Ovary (tissue), 9 donors: ENCODE data around the gene ROBO1. TPM values are rescaled to one million over a fixed set of nuclear protein-coding genes. Genes with fewer than 3 reads are reported as not detected.

Source experiments
- DNase-seq, 5 donors: peaks; one replicate each; pipeline ENCODE4 v3.0.0-alpha.2; 2019 to 2020
- H3K27ac ChIP-seq, 2 donors: fragments of 200-600 bp; one replicate each; pipeline versions ENCODE4 v1.5.1 to v1.8.0; 2019 to 2022
- H3K27me3 ChIP-seq: fragments of 200-600 bp; one replicate; pipeline ENCODE4 v1.8.0; 2022
- H3K36me3 ChIP-seq: fragments of 200-600 bp; sonication (generic); one replicate; pipeline ENCODE4 v1.5.1; 2019
- H3K4me1 ChIP-seq: one replicate; pipeline ENCODE4 v1.8.1; 2013; ENCODE audit warnings: mild to moderate bottlenecking, moderate library complexity; ENCODE audit not compliant: insufficient read depth
- H3K4me3 ChIP-seq: fragments of 200-600 bp; sonication (generic); one replicate; pipeline ENCODE4 v1.5.1; 2017
- H3K9me3 ChIP-seq, 2 donors: fragments of 200-600 bp in 1 of 2; sonication (generic) in 1 of 2; one replicate each; pipeline versions ENCODE4 v1.5.1 to v1.8.1; 2013 to 2019; ENCODE audit warnings: mild to moderate bottlenecking in 1 of 2, moderate library complexity in 1 of 2
- EP300 ChIP-seq: sonication (generic); formaldehyde crosslinking; IDR thresholded peaks from one replicate; pipeline ENCODE4 v1.6.1; 2017; ENCODE audit warnings: antibody characterized with exemption
- POLR2A ChIP-seq: fragments of 450-650 bp; IDR thresholded peaks from one replicate; pipeline ENCODE4 v1.6.1; 2017; ENCODE audit warnings: antibody characterized with exemption, mild to moderate bottlenecking, moderate library complexity
- WGBS, 3 donors: extraction: QIAGEN DNeasy Blood & Tissue Kit in 1 of 3; methylation state at CpG; one replicate each; pipeline versions ENCODE4 v1.1.5 to v1.1.7; 2013 to 2017; 5-methylcytosine and 5-hydroxymethylcytosine counted together
- intact Hi-C, 4 donors: fragments of 100-400 bp; cut with DNase I; formaldehyde crosslinking; loops; one replicate each; pipeline versions ENCODE4 v1.11.0 to v1.15.1; 2022 to 2023
- polyA plus RNA-seq, 2 donors: library from polyadenylated mRNA; stranded (reverse); fragments of 200-250 nt in 1 of 2; fragments of 350-450 nt in 1 of 2; fragmentation: Illumina TruSeq in 1 of 2; extraction: RNeasy Lipid Tissue Mini Kit (QIAGEN cat#74804) in 1 of 2; gene quantifications; one replicate each; pipeline ENCODE4 v1.2.3, GENCODE V29; 2013 to 2014
- total RNA-seq, 7 donors: library from RNA; depleted of rRNA in 2 of 7; stranded (reverse); fragments of >200 nt in 2 of 7; fragmentation: NEBNext Ultra II Directional in 3 of 7; extraction: Animal tissue kit (Norgen Biotek cat#: 25700) in 3 of 7; gene quantifications; one replicate each; pipeline versions ENCODE4 v1.1.0 to v1.2.4, GENCODE V29; 2016 to 2023
- TF ChIP-seq, protein P1 (sequence below), 3 donors: fragments of 450-650 bp in 2 of 3; fragments of 200-600 bp in 1 of 3; IDR thresholded peaks; one replicate each; pipeline versions ENCODE4 v1.5.1 to v1.8.0; 2016 to 2022; ENCODE audit warnings: antibody characterized with exemption in 3 of 3, mild to moderate bottlenecking in 1 of 3
- donor health status: DM: no; HTN: no; CAD: no; lungs with moderate emphysema.
- donor health status: DM: no; HTN: no; CAD: no.
- donor health status: Bipolar disorder and iron deficiency.
- donor health status: DM: yes; HTN: yes; CAD: no.
- donor health status: DM: no; HTN: no; CAD: no.
- donor health status: DM: yes; HTN: yes; CAD: no.

ROBO1 gene
- total and polyA plus RNA-seq, 9 donors, result 17.2 to 49.5 (median 29.0) TPM

DNA sequence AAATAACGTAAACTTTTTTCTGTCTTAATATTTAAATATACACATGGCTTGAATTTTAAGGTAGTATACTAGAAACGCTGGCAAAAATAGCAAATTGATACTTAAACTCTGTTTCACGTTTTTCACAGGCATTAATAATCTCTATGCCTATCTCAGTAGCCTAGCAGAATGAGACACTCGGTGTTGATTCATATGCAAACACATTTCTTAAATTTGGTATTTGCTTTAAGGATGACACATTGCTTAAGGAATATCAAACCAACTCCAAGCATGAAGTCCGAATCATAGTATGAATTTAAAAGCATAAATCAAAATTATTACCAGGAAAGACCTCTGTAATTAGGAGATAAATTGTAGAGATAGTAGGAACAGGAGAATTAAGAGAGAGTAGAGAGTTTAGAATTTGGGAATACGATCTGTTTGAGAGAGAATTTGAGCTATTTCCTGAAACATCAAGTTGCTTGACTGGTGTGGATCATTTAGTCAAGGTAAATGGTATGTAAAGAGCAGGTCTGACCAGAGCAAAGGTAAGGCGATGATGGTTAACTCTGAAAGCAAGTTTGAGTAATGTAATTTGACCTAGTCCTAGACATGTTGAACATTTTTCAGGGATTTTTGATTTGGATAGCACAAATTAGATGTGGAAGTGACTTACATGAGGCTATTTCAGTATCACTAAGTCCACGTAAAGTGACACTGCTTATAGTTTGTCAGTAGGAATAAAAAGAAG is 236.1 kb downstream of the ROBO1 start:
- TF ChIP-seq POLR2A, result no peak
- TF ChIP-seq EP300, result no peak
- TF ChIP-seq, protein P1, sequence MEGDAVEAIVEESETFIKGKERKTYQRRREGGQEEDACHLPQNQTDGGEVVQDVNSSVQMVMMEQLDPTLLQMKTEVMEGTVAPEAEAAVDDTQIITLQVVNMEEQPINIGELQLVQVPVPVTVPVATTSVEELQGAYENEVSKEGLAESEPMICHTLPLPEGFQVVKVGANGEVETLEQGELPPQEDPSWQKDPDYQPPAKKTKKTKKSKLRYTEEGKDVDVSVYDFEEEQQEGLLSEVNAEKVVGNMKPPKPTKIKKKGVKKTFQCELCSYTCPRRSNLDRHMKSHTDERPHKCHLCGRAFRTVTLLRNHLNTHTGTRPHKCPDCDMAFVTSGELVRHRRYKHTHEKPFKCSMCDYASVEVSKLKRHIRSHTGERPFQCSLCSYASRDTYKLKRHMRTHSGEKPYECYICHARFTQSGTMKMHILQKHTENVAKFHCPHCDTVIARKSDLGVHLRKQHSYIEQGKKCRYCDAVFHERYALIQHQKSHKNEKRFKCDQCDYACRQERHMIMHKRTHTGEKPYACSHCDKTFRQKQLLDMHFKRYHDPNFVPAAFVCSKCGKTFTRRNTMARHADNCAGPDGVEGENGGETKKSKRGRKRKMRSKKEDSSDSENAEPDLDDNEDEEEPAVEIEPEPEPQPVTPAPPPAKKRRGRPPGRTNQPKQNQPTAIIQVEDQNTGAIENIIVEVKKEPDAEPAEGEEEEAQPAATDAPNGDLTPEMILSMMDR (IDR thresholded peaks at IDR 0.05), result no peak
- WGBS, 3 donors, result 67 to 88% (median 68%) methylated on average over 8 of the region's 8 CpGs
- Histone ChIP-seq H3K36me3 (no peaks in the 10 kb centered on the region), H3K4me3 (no peak overlapping the region), H3K27ac (no peak overlapping the region), H3K9me3 (no peaks in the 10 kb centered on the region), H3K4me1 (no peaks in the 10 kb centered on the region), H3K27me3 (no peaks in the 10 kb centered on the region)
- no peak for DNase-seq
- intact Hi-C loops, result no loop called here

DNA sequence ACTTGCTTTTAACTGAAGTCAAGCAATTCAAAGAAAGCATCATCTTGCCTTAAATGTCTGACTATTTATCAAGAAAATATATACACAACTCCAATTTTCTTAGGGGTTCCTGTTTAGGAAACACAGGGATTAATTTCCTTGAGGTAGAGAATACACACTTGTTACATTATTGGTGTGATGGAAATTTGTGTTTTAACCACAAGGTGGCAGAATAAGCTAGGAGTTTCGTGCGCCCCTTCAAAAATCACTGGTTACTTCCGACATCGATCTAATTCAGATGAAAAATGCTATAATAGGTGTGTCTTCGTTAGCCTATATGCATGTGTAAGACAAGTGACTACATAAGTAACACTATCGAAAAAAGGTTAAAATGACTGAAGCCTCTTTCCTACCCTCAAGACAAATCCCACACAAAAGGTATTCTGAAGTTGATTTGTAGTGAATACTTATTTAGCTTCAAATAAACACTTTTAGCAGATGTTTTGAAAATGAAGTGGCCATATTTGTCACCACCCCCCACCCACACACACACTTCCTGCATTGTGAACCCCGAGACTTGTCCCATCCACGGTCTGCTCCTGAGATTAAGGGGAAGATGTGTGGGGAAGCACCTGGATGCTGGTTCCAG is 246.5 kb downstream of the ROBO1 start:
- Histone ChIP-seq H3K27ac (no peak overlapping the region), H3K27me3 (no peaks in the 10 kb centered on the region), H3K9me3 (no peaks in the 10 kb centered on the region), H3K36me3 (no peaks in the 10 kb centered on the region), H3K4me3 (no peak overlapping the region), H3K4me1 (no peaks in the 10 kb centered on the region)
- TF ChIP-seq, protein P1 (IDR thresholded peaks at IDR 0.05), result peak; percentile 12 to 53 (median 47)
- no peak for TF ChIP-seq POLR2A
- 15 to 17% (median 17%) methylated on average over 8 of the region's 8 CpGs for WGBS, 3 donors
- DNase-seq, result no peak
- intact Hi-C loops, result no loop called here

DNA sequence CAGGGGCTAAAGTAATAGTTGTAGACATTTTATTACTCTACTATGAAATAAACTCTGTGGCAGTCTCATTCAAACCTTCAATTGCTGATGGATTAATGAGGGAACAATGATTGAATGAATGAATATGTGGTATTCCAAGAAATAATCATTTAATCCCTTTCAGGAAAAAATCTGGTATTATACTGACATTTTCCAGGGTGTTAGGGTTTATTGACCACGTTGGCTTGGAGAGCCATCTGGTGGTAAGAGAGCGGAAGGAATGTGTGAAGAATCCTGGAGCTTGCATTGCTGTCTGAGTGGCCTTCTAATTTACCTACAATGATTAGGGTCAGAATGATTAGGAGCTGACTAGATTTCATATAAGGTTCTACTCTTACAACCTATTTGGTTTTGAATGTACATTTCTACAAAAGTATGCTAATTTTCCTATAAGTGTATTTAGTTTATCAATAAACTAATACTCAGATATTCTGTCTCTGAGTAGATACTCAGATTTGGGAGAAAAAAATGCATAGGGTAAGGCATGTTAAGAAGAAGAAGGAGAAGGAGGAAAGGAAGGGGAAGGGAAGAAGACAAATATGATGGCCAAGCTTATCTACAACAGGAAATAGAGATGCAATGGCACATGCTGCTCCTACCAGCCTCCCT is 249.9 kb downstream of the ROBO1 start:
- no peak for DNase-seq
- WGBS, 3 donors, result 20 to 26% (median 22%) methylated on average over 2 of the region's 2 CpGs
- Histone ChIP-seq H3K4me3 (no peak overlapping the region), H3K36me3 (no peaks in the 10 kb centered on the region), H3K27ac (no peak overlapping the region), H3K9me3 (no peaks in the 10 kb centered on the region), H3K4me1 (peaks cover 2% of the 10 kb centered on the region), H3K27me3 (no peaks in the 10 kb centered on the region)
- TF ChIP-seq, protein P1 (IDR thresholded peaks at IDR 0.05), result no peak
- TF ChIP-seq POLR2A (no peak), EP300 (no peak)
- intact Hi-C loops, result no loop called here

DNA sequence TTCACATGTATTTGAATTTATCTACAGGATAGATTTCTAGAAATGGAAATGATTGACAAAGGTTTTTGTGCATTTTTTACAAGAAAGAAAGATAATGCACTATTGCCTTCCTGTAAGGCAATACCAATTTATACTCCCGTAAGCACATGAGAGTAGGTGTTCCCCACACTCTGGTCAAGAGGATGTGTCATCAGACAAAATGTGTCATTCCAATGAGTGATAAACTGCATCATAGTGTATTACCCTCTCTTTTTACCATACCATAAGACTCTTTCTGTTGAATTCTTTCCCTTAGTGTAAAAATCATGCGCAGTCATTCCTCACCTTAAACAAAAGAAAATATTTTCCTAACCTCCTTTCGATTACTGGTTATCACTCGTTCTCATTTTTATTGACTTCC is 251.0 kb downstream of the ROBO1 start:
- no peaks in the 10 kb centered on the region for H3K36me3 ChIP-seq
- 83 to 92% (median 85%) methylated on average over 4 of the region's 4 CpGs for WGBS, 3 donors
- peaks cover 2% of the 10 kb centered on the region for H3K4me1 ChIP-seq
- DNase-seq, result no peak
- H3K9me3 ChIP-seq, result no peaks in the 10 kb centered on the region
- H3K27ac ChIP-seq, result no peak overlapping the region
- no peaks in the 10 kb centered on the region for H3K27me3 ChIP-seq
- TF ChIP-seq POLR2A (no peak), EP300 (no peak)
- TF ChIP-seq, protein P1 (IDR thresholded peaks at IDR 0.05), result no peak
- no peak overlapping the region for H3K4me3 ChIP-seq
- intact Hi-C loops, result no loop called here
